IPS-15b (cell line): ENCODE data around the gene SEPHS1.

Experiments
- H3K27me3 ChIP-seq: one replicate; pipeline ENCODE4 v1.6.1; 2013; ENCODE audit warnings: low read length; ENCODE audit not compliant: control insufficient read depth, insufficient read depth
- H3K36me3 ChIP-seq: one replicate; pipeline ENCODE4 v1.6.1; 2013; ENCODE audit warnings: low read length; ENCODE audit not compliant: control insufficient read depth, insufficient read depth
- H3K4me1 ChIP-seq: one replicate; pipeline ENCODE4 v1.6.1; 2013; ENCODE audit warnings: mild to moderate bottlenecking, low read length; ENCODE audit not compliant: control insufficient read depth, insufficient read depth
- H3K4me3 ChIP-seq: one replicate; pipeline ENCODE4 v1.5.1; 2013; ENCODE audit warnings: low read depth, low read length
- H3K9ac ChIP-seq: one replicate; pipeline ENCODE4 v1.6.1; 2013; ENCODE audit warnings: low read depth, mild to moderate bottlenecking, low read length
- H3K9me3 ChIP-seq: one replicate; pipeline ENCODE4 v1.6.1; 2013; ENCODE audit warnings: mild to moderate bottlenecking, low read length; ENCODE audit not compliant: control insufficient read depth, insufficient read depth

The SEPHS1 gene

DNA sequence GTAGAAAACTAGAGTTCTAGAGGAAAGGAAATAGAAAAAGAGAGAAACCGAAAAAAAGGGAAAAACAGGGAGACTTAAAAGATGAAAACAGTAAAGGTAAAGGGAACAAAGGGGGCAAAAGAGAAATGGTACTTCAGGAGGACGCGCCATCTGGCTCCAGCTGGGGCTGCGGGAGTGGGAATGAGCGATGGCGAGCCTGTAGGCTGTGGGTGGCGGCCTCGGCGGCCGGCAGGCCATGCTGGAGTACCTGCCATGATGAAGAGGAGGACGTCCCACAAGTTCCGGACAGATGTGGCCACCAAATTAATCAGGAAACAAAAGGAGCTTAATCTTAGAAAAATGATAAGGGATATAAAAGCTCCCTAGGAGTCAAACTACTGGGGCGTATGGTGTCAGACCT lies 26.5 kb downstream of the SEPHS1 start:
- H3K9ac ChIP-seq, result no peak overlapping the region
- H3K36me3 ChIP-seq, result peaks cover 41% of the 10 kb centered on the region
- no peaks in the 10 kb centered on the region for H3K4me1 ChIP-seq
- H3K27me3 ChIP-seq, result no peaks in the 10 kb centered on the region
- H3K4me3 ChIP-seq, result no peak overlapping the region
- no peaks in the 10 kb centered on the region for H3K9me3 ChIP-seq

DNA sequence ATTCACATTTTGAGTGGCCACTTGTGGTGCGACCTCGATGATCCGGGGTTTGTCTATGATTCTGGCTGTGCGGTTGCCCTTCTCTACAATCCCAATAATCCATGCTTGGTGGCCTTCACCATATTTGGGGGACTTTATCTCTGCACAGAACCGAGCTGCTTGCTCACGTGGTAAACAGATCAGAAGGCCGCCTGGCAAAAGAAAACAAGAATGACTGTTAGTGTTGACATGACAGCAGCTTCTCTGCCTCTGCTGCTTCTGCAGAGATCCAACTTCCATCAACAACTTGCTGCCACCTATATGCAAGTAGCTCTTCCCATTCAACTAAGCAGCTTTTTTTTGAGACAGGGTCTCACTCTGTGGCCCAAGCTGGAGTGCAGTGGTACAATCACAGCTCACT lies 28.9 kb downstream of the SEPHS1 start:
- H3K9ac ChIP-seq, result no peak overlapping the region
- no peaks in the 10 kb centered on the region for H3K4me1 ChIP-seq
- H3K4me3 ChIP-seq, result no peak overlapping the region
- H3K9me3 ChIP-seq, result no peaks in the 10 kb centered on the region
- peaks cover 23% of the 10 kb centered on the region for H3K36me3 ChIP-seq
- no peaks in the 10 kb centered on the region for H3K27me3 ChIP-seq

- peaks cover 16% of the 10 kb centered on the region for H3K36me3 ChIP-seq
- H3K9me3 ChIP-seq, result no peaks in the 10 kb centered on the region
- no peaks in the 10 kb centered on the region for H3K27me3 ChIP-seq
Measured at GRCh38 chr10:13317474-13317873, 30.6 kb downstream of the SEPHS1 start.

DNA sequence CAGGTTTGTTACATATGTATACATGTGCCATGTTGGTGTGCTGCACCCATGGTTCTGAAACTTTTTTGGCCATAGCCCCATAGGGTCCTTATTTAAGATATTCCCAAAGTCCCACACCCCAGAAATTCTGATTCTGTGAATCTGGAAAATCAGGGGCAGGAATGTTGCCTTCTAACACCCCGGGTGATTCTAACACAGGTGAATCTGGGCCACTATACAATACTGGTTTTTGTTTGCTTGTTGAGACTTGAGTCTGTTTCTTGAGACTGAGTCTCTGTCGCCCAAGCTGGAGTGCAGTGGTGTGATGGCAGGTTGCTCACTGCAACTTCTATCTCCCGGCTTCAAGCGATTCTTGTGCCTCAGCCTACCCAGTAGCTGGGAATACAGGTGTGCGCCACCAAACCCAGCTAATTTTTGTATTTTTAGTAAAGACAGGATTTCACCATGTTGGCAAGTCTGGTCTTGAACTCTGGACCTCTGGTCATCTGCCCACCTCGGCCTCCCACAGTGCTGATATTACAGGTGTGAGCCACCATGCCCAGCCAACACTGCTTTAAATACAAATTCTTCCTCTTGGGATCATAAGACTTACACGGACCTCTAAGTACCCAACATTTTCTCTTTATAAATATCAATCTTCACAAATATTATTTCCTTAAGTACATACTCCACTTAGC lies 31.3 kb downstream of the SEPHS1 start:
- H3K9ac ChIP-seq, result no peak overlapping the region
- H3K4me3 ChIP-seq, result no peak overlapping the region
- no peaks in the 10 kb centered on the region for H3K9me3 ChIP-seq

More at GRCh38 chr10:13317474-13317873, 30.6 kb downstream of the SEPHS1 start:
- Histone ChIP-seq H3K4me1 (no peaks in the 10 kb centered on the region), H3K9ac (no peak overlapping the region), H3K4me3 (no peak overlapping the region)

DNA sequence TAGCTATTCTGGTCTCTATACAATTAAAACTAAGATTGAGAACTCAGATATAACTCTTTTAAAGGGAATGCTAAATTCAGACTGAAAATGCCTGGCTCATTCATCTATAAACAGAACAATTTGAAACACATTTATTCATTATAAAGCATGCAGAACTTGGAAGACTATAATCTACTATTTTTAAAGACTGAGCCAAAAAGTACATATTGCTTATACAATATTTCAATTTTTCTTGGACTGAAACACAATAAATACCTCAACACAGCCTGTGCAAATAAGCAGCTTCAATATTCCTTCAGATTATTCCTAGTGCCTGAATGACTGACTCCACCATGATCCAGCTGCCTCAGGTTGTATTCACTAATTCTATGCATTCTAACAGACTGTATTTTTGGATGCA lies 32.7 kb downstream of the SEPHS1 start:
- Histone ChIP-seq H3K4me3 (no peak overlapping the region), H3K9ac (no peak overlapping the region), H3K27me3 (no peaks in the 10 kb centered on the region), H3K4me1 (no peaks in the 10 kb centered on the region), H3K9me3 (no peaks in the 10 kb centered on the region), H3K36me3 (peaks cover 6% of the 10 kb centered on the region)

More for the DNA sequence above, 31.3 kb downstream of the SEPHS1 start:
- Histone ChIP-seq H3K36me3 (peaks cover 14% of the 10 kb centered on the region), H3K27me3 (no peaks in the 10 kb centered on the region), H3K4me1 (no peaks in the 10 kb centered on the region)

DNA sequence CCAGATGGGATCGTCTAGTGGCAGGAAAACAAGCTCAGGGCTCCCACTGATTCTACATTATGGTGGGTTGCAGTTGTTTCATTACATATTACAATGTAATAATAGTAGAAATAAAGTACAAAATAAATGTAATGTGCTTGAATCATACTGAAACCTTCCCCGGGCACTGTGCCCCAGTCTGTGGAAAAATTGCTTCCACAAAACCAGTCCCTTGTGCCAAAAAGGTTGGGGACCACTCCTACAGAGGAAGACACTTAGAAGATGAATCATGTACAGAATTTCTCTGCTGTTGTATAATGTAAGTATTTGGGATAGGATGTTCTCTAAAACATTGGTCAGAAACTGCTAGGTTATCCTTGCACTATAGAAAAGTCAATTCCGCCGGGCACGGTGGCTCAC lies 36.9 kb downstream of the SEPHS1 start:
- no peaks in the 10 kb centered on the region for H3K9me3 ChIP-seq
- H3K36me3 ChIP-seq, result no peaks in the 10 kb centered on the region
- H3K4me1 ChIP-seq, result no peaks in the 10 kb centered on the region

DNA sequence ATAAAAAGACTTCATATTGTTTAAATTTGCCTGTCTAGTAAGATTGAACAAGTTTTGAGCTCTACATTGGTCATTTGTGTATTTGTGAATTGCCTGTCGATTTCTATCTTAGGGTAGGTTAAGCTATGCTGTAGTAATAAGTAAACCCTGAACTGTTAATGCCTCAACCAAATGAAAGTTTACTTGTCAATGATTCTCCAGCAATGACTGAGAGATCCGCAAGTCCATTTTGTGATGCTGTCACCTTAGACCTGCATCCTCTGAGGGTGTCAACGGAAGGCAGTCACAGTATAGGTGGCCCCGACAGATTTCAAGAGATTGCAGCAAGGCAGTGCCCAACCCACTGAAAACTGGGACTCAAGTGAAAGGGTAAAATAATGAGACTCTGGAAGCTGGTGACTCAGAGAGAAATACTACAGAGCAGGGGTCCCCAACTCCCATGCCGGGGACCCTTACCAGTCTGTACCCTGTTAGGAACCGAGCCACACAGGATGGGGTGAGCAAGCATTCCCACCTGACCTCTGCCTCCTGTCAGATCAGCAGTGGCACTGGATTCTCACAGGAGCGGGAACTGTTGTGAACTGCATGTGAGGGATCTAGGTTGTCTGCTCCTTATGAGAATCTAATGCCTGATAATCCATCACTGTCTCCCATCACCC lies 37.4 kb downstream of the SEPHS1 start:
- Histone ChIP-seq H3K27me3 (no peaks in the 10 kb centered on the region), H3K9ac (no peak overlapping the region), H3K9me3 (no peaks in the 10 kb centered on the region), H3K4me3 (no peak overlapping the region), H3K4me1 (no peaks in the 10 kb centered on the region), H3K36me3 (no peaks in the 10 kb centered on the region)

More for the DNA sequence above, 36.9 kb downstream of the SEPHS1 start:
- no peak overlapping the region for H3K4me3 ChIP-seq
- no peaks in the 10 kb centered on the region for H3K27me3 ChIP-seq
- H3K9ac ChIP-seq, result no peak overlapping the region

- Histone ChIP-seq H3K9me3 (no peaks in the 10 kb centered on the region), H3K27me3 (no peaks in the 10 kb centered on the region), H3K4me3 (no peak overlapping the region), H3K36me3 (no peaks in the 10 kb centered on the region), H3K9ac (no peak overlapping the region), H3K4me1 (no peaks in the 10 kb centered on the region)
Measured at GRCh38 chr10:13309792-13310191, 38.3 kb downstream of the SEPHS1 start.

GRCh38 chr10:13308096-13308495 lies 40.0 kb downstream of the SEPHS1 start:
- H3K9me3 ChIP-seq, result no peaks in the 10 kb centered on the region
- no peaks in the 10 kb centered on the region for H3K4me1 ChIP-seq
- no peak overlapping the region for H3K4me3 ChIP-seq
- no peaks in the 10 kb centered on the region for H3K27me3 ChIP-seq
- H3K36me3 ChIP-seq, result no peaks in the 10 kb centered on the region
- H3K9ac ChIP-seq, result no peak overlapping the region

DNA sequence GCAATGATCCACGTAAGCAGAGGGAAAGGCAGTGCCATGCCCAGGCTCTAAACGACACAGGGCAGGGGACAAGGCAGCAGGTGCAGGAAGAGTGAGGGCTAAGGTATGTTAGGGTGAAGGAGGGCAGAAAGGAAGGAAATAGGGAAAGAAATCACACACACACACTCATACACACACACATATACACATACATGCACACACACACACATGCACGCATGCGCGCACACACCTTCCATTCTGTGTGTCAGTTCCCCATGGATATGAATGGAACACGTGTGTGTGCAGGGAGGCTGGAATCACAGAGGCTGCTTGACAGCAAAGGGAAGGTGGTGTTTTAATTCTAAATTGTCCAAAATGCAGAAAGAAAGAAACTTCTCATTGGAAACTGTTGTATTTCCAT lies 42.0 kb downstream of the SEPHS1 start:
- H3K4me1 ChIP-seq, result peaks cover 2% of the 10 kb centered on the region
- no peaks in the 10 kb centered on the region for H3K9me3 ChIP-seq
- H3K27me3 ChIP-seq, result no peaks in the 10 kb centered on the region
- no peak overlapping the region for H3K9ac ChIP-seq
- H3K4me3 ChIP-seq, result no peak overlapping the region
- no peaks in the 10 kb centered on the region for H3K36me3 ChIP-seq

GRCh38 chr10:13302821-13303555 lies 45.1 kb downstream of the SEPHS1 start:
- Histone ChIP-seq H3K27me3 (no peaks in the 10 kb centered on the region), H3K9me3 (no peaks in the 10 kb centered on the region), H3K4me3 (no peak overlapping the region), H3K36me3 (no peaks in the 10 kb centered on the region), H3K4me1 (peaks cover 2% of the 10 kb centered on the region), H3K9ac (no peak overlapping the region)
